ENCODE measurements around the gene GDI1. TPM values are rescaled to one million over a fixed set of nuclear protein-coding genes. Genes with fewer than 3 reads are reported as not detected.

The GDI1 gene
- polyA plus RNA-seq, 4 donors: 118 to 136 (median 132) TPM

GRCh38 chrX:154404625-154405192, 32.2 kb upstream of the GDI1 start:
- DNase-seq (ENCODE audit: low read depth in 4 of 4, low spot score in 3 of 4): no peak

GRCh38 chrX:154408659-154409221, 28.2 kb upstream of the GDI1 start:
- no peak for DNase-seq (ENCODE audit: low read depth in 4 of 4, low spot score in 3 of 4)

- no peak for DNase-seq (ENCODE audit: low read depth in 4 of 4, low spot score in 3 of 4)
Observed at GRCh38 chrX:154409222-154409871, 27.6 kb upstream of the GDI1 start, which contains the start of gene DNASE1L1. Gene DNASE1L1 (minus strand): TSS chrX:154409254. CDS start chrX:154405568, 3,686 bp downstream.

GRCh38 chrX:154411981-154412340, 25.0 kb upstream of the GDI1 start:
- DNase-seq (ENCODE audit: low read depth in 4 of 4, low spot score in 3 of 4): no peak

- DNase-seq (ENCODE audit: low read depth in 4 of 4, low spot score in 3 of 4): no peak
Observed at GRCh38 chrX:154412468-154412867, 24.5 kb upstream of the GDI1 start.

GRCh38 chrX:154413142-154413541, 23.8 kb upstream of the GDI1 start:
- DNase-seq (ENCODE audit: low read depth in 4 of 4, low spot score in 3 of 4): no peak

- DNase-seq (ENCODE audit: low read depth in 4 of 4, low spot score in 3 of 4): no peak
Observed at GRCh38 chrX:154417157-154417556, 19.8 kb upstream of the GDI1 start.

GRCh38 chrX:154419189-154419588, 17.8 kb upstream of the GDI1 start:
- DNase-seq (ENCODE audit: low read depth in 4 of 4, low spot score in 3 of 4): no peak

- DNase-seq (ENCODE audit: low read depth in 4 of 4, low spot score in 3 of 4): no peak
Observed at GRCh38 chrX:154419688-154420401, 17.1 kb upstream of the GDI1 start.

GRCh38 chrX:154420402-154420756, 16.6 kb upstream of the GDI1 start:
- no peak for DNase-seq (ENCODE audit: low read depth in 4 of 4, low spot score in 3 of 4)

- no peak for DNase-seq (ENCODE audit: low read depth in 4 of 4, low spot score in 3 of 4)
Observed at GRCh38 chrX:154426916-154427770, 9.8 kb upstream of the GDI1 start.

GRCh38 chrX:154428176-154429171, 8.5 kb upstream of the GDI1 start, which contains the start of gene ATP6AP1:
Gene ATP6AP1 (plus strand): TSS chrX:154428677. CDS start chrX:154428693, 16 bp downstream.
- peak in 3 of 4 donors; percentile 74 to 81 (median 78) for DNase-seq (ENCODE audit: low read depth in 4 of 4, low spot score in 3 of 4)

GRCh38 chrX:154429711-154430110, 7.2 kb upstream of the GDI1 start:
- no peak for DNase-seq (ENCODE audit: low read depth in 4 of 4, low spot score in 3 of 4)

GRCh38 chrX:154430479-154430878, 6.5 kb upstream of the GDI1 start:
- no peak for DNase-seq (ENCODE audit: low read depth in 4 of 4, low spot score in 3 of 4)

- DNase-seq (ENCODE audit: low read depth in 4 of 4, low spot score in 3 of 4): no peak
Observed at GRCh38 chrX:154430916-154431315, 6.0 kb upstream of the GDI1 start.

- no peak for DNase-seq (ENCODE audit: low read depth in 4 of 4, low spot score in 3 of 4)
Observed at GRCh38 chrX:154431341-154431740, 5.6 kb upstream of the GDI1 start.

- no peak for DNase-seq (ENCODE audit: low read depth in 4 of 4, low spot score in 3 of 4)
Observed at GRCh38 chrX:154432210-154432609, 4.7 kb upstream of the GDI1 start.

- DNase-seq (ENCODE audit: low read depth in 4 of 4, low spot score in 3 of 4): no peak
Observed at GRCh38 chrX:154433605-154434004, 3.3 kb upstream of the GDI1 start.

- DNase-seq (ENCODE audit: low read depth in 4 of 4, low spot score in 3 of 4): no peak
Observed at GRCh38 chrX:154434394-154435168, 2.4 kb upstream of the GDI1 start.

All from right renal pelvis (tissue), 4 donors.